GM19455 (cell line): ENCODE results near the gene GCLM.
"Not testable (repeated sequence)": the region's sequence is repeated elsewhere in the genome, so short reads cannot be mapped to it uniquely, and the experiment has no call there.

Source experiments
- ATAC-seq: cut with Tn5 transposase; IDR thresholded peaks from one replicate; pipeline ENCODE4 v1.9.1; 2021; ENCODE audit not compliant: unreplicated experiment

The GCLM gene, protein sequence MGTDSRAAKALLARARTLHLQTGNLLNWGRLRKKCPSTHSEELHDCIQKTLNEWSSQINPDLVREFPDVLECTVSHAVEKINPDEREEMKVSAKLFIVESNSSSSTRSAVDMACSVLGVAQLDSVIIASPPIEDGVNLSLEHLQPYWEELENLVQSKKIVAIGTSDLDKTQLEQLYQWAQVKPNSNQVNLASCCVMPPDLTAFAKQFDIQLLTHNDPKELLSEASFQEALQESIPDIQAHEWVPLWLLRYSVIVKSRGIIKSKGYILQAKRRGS

DNA sequence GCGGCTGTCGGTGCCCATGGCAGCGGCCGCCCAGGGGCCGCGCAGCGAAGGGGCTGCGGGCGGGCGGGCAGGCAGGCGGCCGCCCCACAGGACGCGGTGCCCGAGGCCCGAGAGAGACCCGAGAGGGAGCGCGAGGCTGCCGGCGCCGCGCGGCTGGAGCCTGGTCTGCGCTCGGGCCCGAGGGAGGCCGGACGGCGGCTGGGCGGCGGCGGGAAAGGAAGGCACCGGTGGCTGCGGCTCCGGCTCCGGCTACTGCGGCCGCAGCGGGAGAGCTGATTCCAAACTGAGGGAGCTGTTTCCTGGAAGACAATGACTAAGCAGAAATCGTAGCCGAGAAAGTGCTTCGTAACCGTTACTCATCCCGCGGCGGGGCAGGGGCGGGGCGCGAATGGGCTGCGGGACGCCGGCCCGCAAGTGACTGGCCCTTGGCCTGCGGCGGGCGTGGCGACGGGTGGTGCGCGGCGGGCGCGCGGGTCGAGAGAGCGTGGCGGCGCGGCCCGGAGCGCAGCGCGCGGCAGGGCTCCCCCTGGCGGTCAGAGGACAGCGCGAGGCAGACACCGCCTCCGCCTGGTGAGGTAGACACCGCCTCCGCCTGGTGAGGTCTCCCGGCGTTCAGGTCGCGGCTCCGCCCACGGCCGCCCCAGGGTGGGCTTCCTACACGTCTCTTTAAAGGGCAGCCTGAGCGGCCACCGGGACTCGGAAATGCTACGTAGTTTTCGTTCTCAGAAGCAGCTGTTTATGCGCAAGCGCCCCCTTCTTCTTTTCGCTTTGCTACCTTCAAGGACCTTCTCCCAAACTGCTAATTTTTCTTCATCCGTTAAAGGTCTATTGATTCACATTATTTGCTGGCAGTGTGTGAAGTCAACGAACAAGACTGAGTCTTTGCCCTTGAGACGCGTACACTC, at the start of gene GCLM:
TSS of gene GCLM (minus strand) at position 285 of the 905 bp plus-strand sequence. CDS start at position 18, 267 bp downstream.
- ATAC-seq = peak; percentile 94

DNA sequence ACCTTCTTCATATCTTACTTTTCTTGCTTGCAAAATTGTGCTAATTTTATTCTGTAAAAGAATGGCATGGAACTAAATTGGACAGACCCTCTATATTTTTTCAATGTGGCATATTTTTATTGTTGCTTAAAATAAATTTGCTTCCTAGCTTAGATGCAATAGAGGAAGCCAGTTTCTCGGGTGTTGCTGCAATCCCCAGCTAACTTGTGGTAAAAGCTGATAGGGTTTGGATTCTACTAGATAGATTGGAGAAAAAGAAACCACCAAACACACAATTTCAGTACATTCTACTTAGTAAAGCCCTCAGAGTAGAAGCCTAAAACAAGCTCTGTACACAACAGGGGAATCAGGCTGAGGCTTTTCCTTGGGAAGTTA, 49.5 kb upstream of the GCLM start:
- ATAC-seq = no peak

DNA sequence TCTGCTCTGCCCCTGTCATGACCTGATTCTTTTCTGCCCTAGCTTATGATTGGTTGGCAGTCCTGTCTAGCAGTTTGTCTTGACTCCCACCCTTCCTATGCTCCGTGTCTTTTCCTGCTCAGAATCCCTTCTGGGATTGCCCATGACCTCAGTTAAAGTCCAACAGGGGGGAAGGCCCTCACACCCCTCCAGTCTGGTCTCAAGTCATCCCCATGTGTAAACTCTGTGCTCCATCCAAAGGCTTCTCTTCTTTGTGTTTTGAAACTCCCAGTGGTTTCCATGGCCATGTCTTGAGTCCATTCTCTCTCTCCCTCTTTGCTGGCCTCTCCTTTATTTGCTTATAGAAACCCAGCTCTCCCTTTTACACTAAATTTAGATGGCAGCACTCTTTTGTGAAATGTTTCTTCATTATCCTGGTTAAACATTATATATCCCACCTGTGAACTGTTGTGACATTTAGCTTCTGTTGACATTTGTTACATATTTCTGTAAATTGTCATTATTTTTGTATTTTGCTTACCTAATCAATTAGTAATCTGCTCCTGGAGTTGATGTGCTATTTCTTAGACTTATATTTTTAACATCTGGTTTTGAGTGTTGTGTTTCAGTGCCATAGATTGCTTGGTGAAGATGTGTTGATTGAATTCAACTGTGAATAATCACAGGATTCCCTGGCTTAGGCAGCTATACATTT, 48.9 kb upstream of the GCLM start:
- no peak for ATAC-seq

DNA sequence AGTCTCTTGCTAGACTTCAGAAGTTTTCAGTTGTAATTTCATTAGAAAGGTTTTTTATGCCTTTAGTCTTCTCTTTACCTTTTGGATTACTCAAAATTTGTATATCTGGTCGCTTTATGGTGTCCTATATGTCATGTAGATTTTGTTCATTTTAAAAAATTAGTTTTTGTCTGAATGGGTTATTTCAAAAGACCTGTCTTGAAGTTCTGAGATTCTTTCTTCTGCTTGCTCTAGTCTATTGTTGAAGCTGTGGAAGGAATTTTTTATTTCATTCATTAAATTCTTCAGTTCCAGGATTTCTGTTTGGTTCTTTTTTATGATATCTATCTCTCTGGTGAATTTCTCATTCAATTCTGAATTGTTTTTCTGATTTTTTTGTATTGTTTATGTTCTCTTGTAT, 46.5 kb upstream of the GCLM start:
- ATAC-seq = no peak

DNA sequence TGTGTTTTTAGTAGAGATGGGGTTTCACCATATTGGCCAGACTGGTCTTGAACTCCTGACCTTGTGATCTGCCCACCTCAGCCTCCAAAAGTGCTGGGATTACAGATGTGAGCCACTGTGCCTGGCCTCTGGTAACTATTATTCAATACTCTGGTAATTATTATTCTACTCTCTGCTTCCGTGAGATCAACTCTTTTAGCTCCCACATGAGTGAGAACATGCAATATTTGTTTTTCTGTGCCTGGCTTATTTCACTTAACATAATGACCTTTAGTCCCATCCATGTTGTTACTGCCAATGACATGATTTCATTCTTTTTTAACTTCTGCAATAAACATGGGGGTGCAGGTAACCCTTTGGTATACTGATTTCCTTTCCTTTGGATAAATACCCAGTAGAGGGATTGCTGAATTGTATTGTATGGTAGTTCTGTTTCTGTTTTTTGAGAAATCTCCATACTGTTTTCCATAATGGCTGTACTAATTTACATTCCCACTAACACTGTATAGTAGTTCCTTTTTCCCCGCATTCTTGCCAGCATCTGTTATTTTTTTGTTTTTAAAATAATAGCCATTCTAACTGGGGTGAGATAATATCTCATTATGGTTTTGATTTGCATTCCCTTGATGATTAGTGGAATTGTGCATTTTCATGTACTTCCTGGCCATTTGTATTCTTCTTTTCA, 37.9 kb upstream of the GCLM start:
- ATAC-seq = not testable (repeated sequence)

DNA sequence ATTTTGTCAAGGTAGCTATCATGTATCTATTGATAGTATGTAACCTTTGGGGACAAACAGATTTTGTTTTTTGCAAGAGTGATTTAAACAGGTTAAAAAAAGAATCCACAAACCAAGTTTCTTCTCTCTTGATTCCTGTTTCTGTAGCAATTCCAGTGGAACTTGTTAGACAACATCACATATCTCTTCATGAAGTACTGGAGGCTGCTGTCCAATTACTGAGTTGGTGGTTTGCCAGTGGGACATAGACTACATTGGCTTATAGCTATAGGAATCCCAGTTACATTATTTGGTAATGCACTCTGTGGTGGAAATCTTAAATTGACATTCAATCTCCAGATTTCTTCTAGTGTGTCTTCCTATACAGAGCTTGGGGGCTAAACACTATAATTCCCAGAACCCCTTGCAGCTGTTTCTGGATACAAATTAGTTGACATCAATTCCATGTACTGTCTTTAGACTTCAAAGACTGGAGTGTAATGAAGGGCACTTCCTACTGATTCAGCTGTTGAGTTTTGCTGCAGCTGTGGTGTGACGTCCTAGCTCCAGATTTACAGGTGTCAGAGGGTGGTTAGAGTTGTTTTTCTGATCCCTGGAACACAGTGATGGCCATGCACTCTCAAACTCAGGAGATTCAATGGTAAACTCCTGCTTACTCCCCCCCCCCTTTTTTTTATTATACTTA, 29.4 kb upstream of the GCLM start:
- ATAC-seq = no peak

DNA sequence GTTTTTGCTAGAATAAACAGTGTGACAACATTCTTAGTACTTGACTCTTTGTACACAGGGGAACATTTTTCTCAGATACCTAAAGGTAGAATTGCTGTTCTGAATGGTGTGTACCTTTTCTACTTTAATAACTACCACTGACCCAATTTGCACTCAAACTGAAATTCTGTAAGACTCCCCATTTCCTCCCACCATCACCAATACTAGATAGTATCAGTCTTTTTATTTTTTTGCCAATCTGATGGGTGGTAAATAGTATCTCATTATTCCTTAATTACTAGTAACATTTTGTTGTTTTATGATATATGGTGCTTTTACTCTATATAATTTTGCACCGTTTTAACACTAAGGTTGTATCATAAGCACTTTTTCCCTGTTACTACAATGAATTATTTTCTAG, 28.8 kb upstream of the GCLM start:
- ATAC-seq = no peak

DNA sequence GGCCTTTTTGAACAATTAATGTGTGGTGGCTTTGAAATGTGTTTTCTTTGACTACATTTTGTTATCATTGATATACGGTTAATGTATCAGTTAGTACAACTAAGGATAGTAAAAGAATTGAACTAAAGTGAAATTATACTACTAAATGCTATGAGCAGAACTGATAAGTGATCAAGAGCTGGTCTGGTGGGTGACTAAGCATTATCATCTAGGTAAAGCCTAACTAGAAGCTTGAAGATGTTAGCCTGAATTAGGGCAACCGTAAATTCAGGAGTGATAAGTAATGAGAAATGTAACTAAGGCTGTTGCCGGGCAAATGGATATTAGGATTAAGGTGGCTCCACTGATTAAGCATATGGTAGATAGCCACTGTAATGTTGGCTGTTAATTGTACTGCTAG, 16.0 kb upstream of the GCLM start:
- ATAC-seq = no peak

DNA sequence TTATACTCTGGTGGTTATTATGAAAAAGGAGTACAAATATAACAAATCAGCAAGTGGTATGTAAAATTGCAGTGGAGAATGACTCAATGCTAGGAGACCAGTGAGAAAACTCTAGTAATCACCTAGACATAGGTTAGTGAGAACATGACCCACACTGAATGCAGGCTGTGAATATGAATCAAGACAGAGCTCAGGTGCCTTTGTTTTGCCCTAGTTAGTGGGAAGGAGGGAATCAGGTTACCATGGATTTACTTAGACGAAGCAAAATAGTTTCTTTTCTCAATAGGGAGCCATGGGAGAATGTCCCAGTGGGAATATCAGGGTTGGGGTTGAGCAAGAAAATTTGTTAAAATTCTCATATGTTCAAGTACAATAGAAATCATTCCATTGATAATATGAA, 10.6 kb upstream of the GCLM start:
- ATAC-seq = no peak

DNA sequence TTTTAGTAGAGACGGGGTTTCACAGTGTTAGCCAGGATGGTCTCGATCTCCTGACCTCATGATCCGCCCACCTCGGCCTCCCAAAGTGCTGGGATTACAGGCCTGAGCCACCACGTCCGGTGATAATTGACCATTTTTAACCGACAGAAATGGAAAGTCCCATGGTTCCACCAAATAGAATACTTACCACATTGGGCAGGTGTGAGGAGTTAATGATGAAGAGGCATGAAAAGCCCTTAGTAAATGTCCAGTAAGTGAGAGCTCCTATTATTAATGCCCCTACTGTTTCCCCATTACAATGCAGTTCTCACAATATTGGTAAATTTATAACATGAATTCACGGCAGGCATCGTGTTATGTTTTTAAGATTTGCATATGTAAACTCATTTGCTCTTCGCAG, 8.1 kb upstream of the GCLM start:
- no peak for ATAC-seq

DNA sequence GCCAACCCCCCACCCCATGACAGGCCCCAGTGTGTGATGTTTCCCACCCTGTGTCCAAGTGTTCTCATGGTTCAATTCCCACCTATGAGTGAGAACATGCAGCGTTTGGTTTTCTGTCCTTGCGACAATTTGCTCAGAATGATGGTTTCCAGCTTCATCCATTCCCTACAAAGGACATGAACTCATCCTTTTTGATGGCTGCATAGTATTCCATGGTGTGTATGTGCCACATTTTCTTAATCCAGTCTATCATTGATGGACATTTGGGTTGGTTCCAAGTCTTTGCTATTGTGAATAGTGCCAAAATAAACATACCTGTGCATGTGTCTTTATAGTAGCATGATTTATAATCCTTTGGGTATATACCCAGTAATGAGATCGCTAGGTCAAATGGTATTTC, 1.6 kb upstream of the GCLM start:
- not testable (repeated sequence) for ATAC-seq

DNA sequence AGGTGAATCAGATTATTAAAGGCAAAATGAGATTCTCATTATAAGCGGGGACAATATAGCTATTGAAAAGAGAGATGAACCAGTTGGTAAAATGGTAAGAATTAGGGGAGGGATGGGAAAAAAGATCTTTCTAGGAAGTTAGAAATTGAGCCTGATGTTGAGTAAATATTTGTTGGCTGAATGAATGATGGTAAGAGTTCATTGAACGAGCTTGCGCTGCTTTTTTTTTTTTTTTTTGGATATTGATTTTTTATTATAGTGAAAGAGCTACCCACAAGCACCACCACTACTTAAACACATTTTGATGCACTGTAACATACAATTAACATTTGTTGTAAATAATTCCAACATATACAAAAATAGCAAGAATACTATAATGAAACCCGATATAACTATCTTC, 1.1 kb upstream of the GCLM start:
- no peak for ATAC-seq

DNA sequence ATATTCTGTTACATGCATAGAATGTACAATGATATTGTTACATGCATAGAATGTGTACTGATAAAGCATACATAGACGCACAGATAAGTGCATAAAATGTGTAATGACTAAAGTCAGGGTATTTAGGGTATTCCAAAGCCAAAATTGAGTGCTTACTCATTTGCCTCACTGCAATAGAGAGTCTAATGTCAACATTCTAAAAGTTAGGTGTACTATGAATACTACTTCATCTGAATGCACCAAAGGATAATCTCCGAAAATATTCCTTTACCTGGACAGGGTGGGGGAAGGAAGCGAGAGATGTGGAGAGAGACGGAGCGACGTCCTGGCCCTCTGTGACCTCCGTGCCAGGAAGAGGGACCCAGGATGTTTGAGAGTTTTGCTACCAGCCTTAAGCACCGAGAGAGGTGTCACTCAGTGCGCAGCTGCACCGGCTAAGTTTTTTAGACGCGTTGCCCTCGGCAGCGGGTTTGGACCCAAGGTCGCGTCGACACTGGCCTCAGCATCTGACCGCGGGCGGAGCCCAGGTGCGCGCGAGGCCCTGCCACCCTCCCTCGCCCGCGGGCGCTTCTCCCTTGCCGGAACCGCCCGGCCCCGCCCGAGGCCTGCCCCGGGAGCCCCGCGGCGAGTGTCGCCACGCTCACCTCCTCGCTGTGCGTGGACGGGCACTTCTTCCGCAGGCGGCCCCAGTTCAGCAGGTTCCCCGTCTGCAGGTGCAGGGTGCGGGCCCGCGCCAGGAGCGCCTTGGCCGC, 660 bp downstream of the GCLM start:
- peak; percentile 44 for ATAC-seq

DNA sequence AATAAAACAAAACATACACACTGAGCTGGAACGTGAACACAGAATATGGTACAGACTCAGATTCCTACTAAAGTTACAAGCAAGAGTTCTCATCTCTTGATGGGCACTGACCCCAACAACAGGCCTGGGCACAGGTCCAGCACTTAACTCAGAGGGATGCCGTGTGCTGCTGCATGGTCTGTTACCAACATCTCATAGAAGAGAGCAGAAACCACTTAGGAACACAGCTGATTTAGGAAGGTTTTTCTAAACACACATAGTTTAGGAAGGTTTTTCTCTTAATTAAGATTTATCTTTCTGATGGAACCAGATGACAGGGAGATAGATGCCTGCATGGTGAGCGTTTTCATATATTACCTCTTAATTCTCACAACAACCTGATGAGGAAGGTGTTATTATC, 1.5 kb downstream of the GCLM start:
- no peak for ATAC-seq

DNA sequence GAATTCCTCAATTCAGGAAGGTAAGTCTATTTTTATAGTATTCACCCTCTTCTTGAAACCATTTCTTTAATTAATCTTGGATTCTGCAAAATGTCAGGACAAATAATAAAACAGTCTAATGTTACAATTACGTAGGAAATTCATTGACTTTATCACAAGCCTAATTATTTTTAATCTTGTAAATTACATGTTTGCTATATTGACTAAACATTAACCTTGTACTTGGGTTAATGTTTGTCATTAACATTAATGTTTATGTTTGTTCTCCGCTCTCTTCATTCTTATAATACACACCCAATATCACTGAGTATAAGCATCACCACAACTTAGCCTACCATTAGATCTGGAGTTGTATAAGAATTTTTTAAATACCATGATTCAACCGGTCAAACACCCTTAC, 2.8 kb downstream of the GCLM start:
- ATAC-seq = no peak

DNA sequence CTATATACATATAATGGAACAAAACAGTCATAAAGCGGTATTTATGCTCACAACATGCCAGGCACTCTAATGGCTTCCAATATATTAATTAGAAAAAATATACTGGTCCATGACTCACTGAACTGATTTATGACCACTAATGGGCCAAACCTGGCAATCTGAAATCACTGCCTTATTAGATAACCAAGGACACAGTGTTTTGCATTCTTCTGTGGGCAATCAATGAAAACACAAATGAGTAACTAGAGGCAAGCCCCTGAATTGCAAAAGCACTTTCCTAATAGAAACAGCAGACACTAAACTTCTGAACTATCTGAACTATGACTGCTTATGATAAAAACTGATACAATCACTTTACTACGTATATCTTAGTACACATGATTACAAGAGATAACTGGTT, 3.5 kb downstream of the GCLM start:
- ATAC-seq = no peak

DNA sequence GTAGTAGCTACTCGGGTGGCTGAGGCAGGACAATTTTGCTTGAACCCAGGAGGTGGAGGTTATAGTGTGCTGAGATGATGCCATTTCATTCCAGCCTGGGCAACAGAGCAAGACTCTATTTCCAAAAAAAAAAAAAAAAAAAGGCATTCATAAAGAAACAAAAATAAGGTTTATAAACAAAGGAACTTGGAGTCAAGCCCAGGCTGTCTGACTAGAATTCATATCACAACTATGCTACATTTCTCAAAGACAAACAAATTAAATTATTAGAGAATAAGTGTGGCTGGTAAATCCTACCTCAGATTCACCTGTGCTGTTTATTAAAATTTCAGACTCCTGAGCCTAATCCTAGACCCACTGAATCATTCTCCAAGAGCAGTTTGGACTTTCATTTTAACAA, 4.2 kb downstream of the GCLM start:
- ATAC-seq = no peak

DNA sequence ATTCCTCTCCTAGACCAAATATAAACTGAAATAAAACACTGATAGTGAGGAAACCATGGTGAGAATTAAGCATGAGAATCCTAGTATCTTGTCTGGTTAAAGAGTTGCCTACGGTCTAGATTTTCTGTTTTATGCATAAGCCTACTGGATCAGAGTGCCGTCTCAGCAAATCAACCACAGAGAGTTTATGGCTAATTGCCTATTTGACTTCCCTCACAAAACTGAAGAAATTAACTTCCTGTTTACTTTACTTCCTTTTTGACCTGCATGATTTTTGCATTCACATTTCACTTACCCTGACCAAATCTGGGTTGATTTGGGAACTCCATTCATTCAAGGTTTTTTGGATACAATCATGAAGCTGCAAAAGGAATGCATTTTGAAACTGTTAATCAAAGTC, 5.0 kb downstream of the GCLM start:
- no peak for ATAC-seq

DNA sequence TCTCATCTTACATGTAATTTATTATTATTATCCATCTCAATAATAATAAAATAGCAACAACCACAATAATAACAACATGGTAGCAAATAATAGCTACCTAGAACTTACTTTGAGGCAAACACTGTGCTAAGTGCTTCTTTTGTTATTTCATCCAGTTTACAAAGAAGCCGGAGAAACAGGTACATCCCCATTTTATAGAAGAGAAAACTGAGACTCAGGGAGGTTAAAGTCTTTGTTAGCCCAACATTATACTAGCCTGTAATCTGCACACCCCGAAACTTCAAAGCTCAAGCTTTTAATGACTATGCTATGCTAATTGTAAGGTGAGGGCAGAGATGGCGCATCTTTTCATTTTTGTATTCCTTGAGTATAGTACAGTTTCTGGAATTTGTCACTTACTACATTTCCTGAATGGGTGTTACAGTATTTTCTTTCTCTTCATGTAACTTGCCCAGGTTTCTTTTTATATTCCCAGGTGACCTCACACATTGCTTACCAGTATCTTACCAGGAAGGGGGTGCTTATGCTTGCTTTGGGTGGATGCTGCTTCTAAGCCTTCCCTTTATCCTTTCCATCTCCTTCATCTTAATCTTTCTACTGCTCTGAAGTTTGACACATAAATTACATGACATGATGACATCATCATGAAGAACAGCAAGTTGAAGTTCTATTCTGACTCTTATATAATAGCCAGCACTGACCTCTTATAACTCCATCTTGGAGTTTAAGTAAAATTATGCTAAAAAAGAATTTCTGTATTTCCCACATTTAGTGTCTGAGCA, 8.3 kb downstream of the GCLM start:
- no peak for ATAC-seq
